NCI-H748 treated with DMSO at 0.1 percent for 48 hours (cell line): ENCODE measurements around the gene UIMC1.
"Not testable (repeated sequence)": the region's sequence is repeated elsewhere in the genome, so short reads cannot be mapped to it uniquely, and the experiment has no call there.

Source experiments
- DNase-seq: peaks from one replicate; lab custom pipeline; 2025; lab: John Stamatoyannopoulos, UW

Gene UIMC1

GRCh38 chr5:176883700-176884570 lies 122.6 kb downstream of the UIMC1 start:
- no peak for DNase-seq

GRCh38 chr5:176882567-176882903 lies 124.0 kb downstream of the UIMC1 start:
- no peak for DNase-seq

GRCh38 chr5:176881816-176882566 lies 124.6 kb downstream of the UIMC1 start:
- DNase-seq: no peak

- no peak for DNase-seq
Observed at GRCh38 chr5:176881021-176881749, 125.4 kb downstream of the UIMC1 start.

- no peak for DNase-seq
Observed at GRCh38 chr5:176880366-176881020, 126.1 kb downstream of the UIMC1 start.

- DNase-seq: no peak
Observed at GRCh38 chr5:176879663-176880361, 126.8 kb downstream of the UIMC1 start.

- DNase-seq: no peak
Observed at GRCh38 chr5:176878906-176879662, 127.5 kb downstream of the UIMC1 start.

- DNase-seq: no peak
Observed at GRCh38 chr5:176878463-176878862, 128.1 kb downstream of the UIMC1 start.

GRCh38 chr5:176877793-176878331 lies 128.7 kb downstream of the UIMC1 start:
- DNase-seq: no peak

GRCh38 chr5:176876506-176877431 lies 129.8 kb downstream of the UIMC1 start:
- no peak for DNase-seq

- no peak for DNase-seq
Observed at GRCh38 chr5:176875783-176876505, 130.6 kb downstream of the UIMC1 start.

GRCh38 chr5:176875014-176875550 lies 131.5 kb downstream of the UIMC1 start:
- DNase-seq: no peak

GRCh38 chr5:176874198-176874780 lies 132.3 kb downstream of the UIMC1 start:
- no peak for DNase-seq

GRCh38 chr5:176873541-176874172 lies 132.9 kb downstream of the UIMC1 start:
- no peak for DNase-seq

- DNase-seq: not testable (repeated sequence)
Observed at GRCh38 chr5:176873011-176873410, 133.6 kb downstream of the UIMC1 start.

- not testable (repeated sequence) for DNase-seq
Observed at GRCh38 chr5:176872586-176872985, 134.0 kb downstream of the UIMC1 start.

GRCh38 chr5:176870644-176871043 lies 135.9 kb downstream of the UIMC1 start:
- DNase-seq: not testable (repeated sequence)
